ENCODE measurements around the gene TACC2.

GRCh38 chr10:121994429-121994941 lies 5.5 kb downstream of the TACC2 start:
- no peak for TF ChIP-seq POLR2A (IDR thresholded peaks at IDR 0.05)
- TF ChIP-seq CTCF (IDR thresholded peaks at IDR 0.05): no peak
- no peak for TF ChIP-seq POLR2AphosphoS5 (IDR thresholded peaks at IDR 0.05)
- TF ChIP-seq EP300 (IDR thresholded peaks at IDR 0.05): no peak

Measured in suprapubic skin (tissue), 4 donors.